Smooth muscle cell (in vitro differentiated cells): Measurements from ENCODE around the gene NUP98. TPM values are rescaled to one million over a fixed set of nuclear protein-coding genes. Genes with fewer than 3 reads are reported as not detected.

ENCODE experiments used
- DNase-seq: peaks from one replicate; lab custom pipeline; 2025; ENCODE audit not compliant: unreplicated experiment; lab: John Stamatoyannopoulos, UW
- H2AFZ ChIP-seq: fragments of 200-600 bp; sonication (generic); 2 replicates; pipeline ENCODE4 v1.6.0; 2016; ENCODE audit warnings: antibody characterized with exemption, low read depth, mild to moderate bottlenecking
- H3F3A ChIP-seq: fragments of 200-600 bp; sonication (generic); 2 replicates; pipeline ENCODE4 v1.6.0; 2017; ENCODE audit warnings: antibody characterized with exemption, low read depth
- H3K27ac ChIP-seq: fragments of 200-600 bp; sonication (generic); 2 replicates; pipeline ENCODE4 v1.5.1; 2016; ENCODE audit warnings: low read depth, mild to moderate bottlenecking
- H3K27me3 ChIP-seq: fragments of 200-600 bp; sonication (generic); 2 replicates; pipeline ENCODE4 v1.6.1; 2016; ENCODE audit warnings: low read depth, mild to moderate bottlenecking
- H3K36me3 ChIP-seq: fragments of 200-600 bp; sonication (generic); 2 replicates; pipeline ENCODE4 v1.5.1; 2016; ENCODE audit warnings: low read depth
- H3K4me1 ChIP-seq: fragments of 200-600 bp; sonication (generic); 2 replicates; pipeline ENCODE4 v1.5.1; 2016; ENCODE audit warnings: low read depth
- H3K4me2 ChIP-seq: fragments of 200-600 bp; sonication (generic); 2 replicates; pipeline ENCODE4 v1.6.0; 2016; ENCODE audit warnings: mild to moderate bottlenecking
- H3K4me3 ChIP-seq: fragments of 200-600 bp; sonication (generic); 2 replicates; pipeline ENCODE4 v1.5.1; 2016; ENCODE audit warnings: mild to moderate bottlenecking
- H3K79me2 ChIP-seq: fragments of 200-600 bp; sonication (generic); 2 replicates; pipeline ENCODE4 v1.6.0; 2016; ENCODE audit warnings: low read depth, mild to moderate bottlenecking
- H3K9ac ChIP-seq: fragments of 200-600 bp; sonication (generic); 2 replicates; pipeline ENCODE4 v1.6.0; 2016; ENCODE audit warnings: low read depth
- H3K9me3 ChIP-seq: fragments of 200-600 bp; sonication (generic); replicated peaks from 2 replicates; pipeline ENCODE4 v1.5.1; 2016; ENCODE audit warnings: low read depth
- H4K20me1 ChIP-seq: fragments of 200-600 bp; sonication (generic); 2 replicates; pipeline ENCODE4 v1.6.0; 2016; ENCODE audit warnings: low read depth
- CTCF ChIP-seq: fragments of 200-600 bp; sonication (generic); IDR thresholded peaks from 2 replicates; pipeline ENCODE4 v1.5.1; 2017; ENCODE audit warnings: borderline replicate concordance, mild to moderate bottlenecking, antibody characterized with exemption; ENCODE audit not compliant: insufficient read depth, poor library complexity, severe bottlenecking
- WGBS: methylation state at CpG from one replicate; pipeline ENCODE4 v1.1.7; 2016; ENCODE audit warnings: low lambda C conversion rate; 5-methylcytosine and 5-hydroxymethylcytosine counted together
- polyA plus RNA-seq: library from polyadenylated mRNA; unstranded; fragments of >200 nt; fragmentation: Nextera tagmentation; extraction: Ambion mirVana; gene quantifications from 2 replicates; pipeline ENCODE4 v1.2.1, GENCODE V29; 2016
- total RNA-seq: library from RNA; depleted of rRNA; stranded (reverse); fragments of >200 nt; gene quantifications from 2 replicates; pipeline ENCODE4 v1.2.3, GENCODE V29; 2014

The NUP98 gene
- total and polyA plus RNA-seq, 2 experiments from 2014 or later, result 19.6 to 84.0 TPM

- Histone ChIP-seq H3K27ac (no peak overlapping the region), H3K79me2 (no peaks in the 10 kb centered on the region), H3K9ac (no peak overlapping the region), H3K4me3 (no peak overlapping the region), H3F3A (no peaks in the 10 kb centered on the region), H3K27me3 (no peaks in the 10 kb centered on the region), H3K4me2 (no peak overlapping the region), H3K36me3 (no peaks in the 10 kb centered on the region), H3K4me1 (peaks cover 4% of the 10 kb centered on the region), H3K9me3 (no peaks in the 10 kb centered on the region), H4K20me1 (no peaks in the 10 kb centered on the region), H2AFZ (no peak overlapping the region)
- TF ChIP-seq CTCF, result no peak
- DNase-seq, result no peak
- 95% methylated on average over 14 of the region's 14 CpGs for WGBS
Observed at GRCh38 chr11:3639841-3640240, 157.5 kb downstream of the NUP98 start.

GRCh38 chr11:3638513-3638912, 158.8 kb downstream of the NUP98 start:
- Histone ChIP-seq H3K4me3 (no peak overlapping the region), H3K4me1 (peaks cover 4% of the 10 kb centered on the region), H4K20me1 (no peaks in the 10 kb centered on the region), H3K27me3 (no peaks in the 10 kb centered on the region), H3K9ac (no peak overlapping the region), H2AFZ (no peak overlapping the region), H3K36me3 (no peaks in the 10 kb centered on the region), H3K79me2 (no peaks in the 10 kb centered on the region), H3K4me2 (no peak overlapping the region), H3F3A (no peaks in the 10 kb centered on the region), H3K27ac (no peak overlapping the region), H3K9me3 (no peaks in the 10 kb centered on the region)
- no peak for DNase-seq
- no peak for TF ChIP-seq CTCF
- 97% methylated on average over 5 of the region's 5 CpGs for WGBS

GRCh38 chr11:3637201-3637600, 160.2 kb downstream of the NUP98 start:
- TF ChIP-seq CTCF, result no peak
- Histone ChIP-seq H3K4me1 (no peaks in the 10 kb centered on the region), H4K20me1 (no peaks in the 10 kb centered on the region), H3K79me2 (no peaks in the 10 kb centered on the region), H3K4me3 (no peak overlapping the region), H3K4me2 (no peak overlapping the region), H3K9me3 (no peaks in the 10 kb centered on the region), H3K36me3 (no peaks in the 10 kb centered on the region), H3F3A (no peaks in the 10 kb centered on the region), H3K27me3 (no peaks in the 10 kb centered on the region), H2AFZ (no peak overlapping the region), H3K9ac (no peak overlapping the region), H3K27ac (no peak overlapping the region)
- 89% methylated on average over 13 of the region's 13 CpGs for WGBS
- DNase-seq, result no peak

GRCh38 chr11:3635641-3636375, 161.5 kb downstream of the NUP98 start:
- no peak for DNase-seq
- no peaks in the 10 kb centered on the region for H3F3A ChIP-seq
- TF ChIP-seq CTCF, result no peak
- H3K4me3 ChIP-seq, result no peak overlapping the region
- H3K4me1 ChIP-seq, result no peaks in the 10 kb centered on the region
- no peak overlapping the region for H3K9ac ChIP-seq
- no peaks in the 10 kb centered on the region for H4K20me1 ChIP-seq
- H3K27ac ChIP-seq, result no peak overlapping the region
- H3K9me3 ChIP-seq, result no peaks in the 10 kb centered on the region
- no peak overlapping the region for H3K4me2 ChIP-seq
- H3K79me2 ChIP-seq, result no peaks in the 10 kb centered on the region
- no peaks in the 10 kb centered on the region for H3K27me3 ChIP-seq
- WGBS, result 96% methylated on average over 15 of the region's 15 CpGs
- no peaks in the 10 kb centered on the region for H3K36me3 ChIP-seq
- no peak overlapping the region for H2AFZ ChIP-seq
